Measurements from ENCODE around the gene HIBCH. TPM values are rescaled to one million over a fixed set of nuclear protein-coding genes. Genes with fewer than 3 reads are reported as not detected.
A peak's percentile ranks its signal among the peaks of the same experiment; 100 is the strongest.

Gene HIBCH
- total and polyA plus RNA-seq, 9 of the 15 experiments (the other 6 are each of a cell fraction or from before 2014, with no cell fraction given), result 17.0 to 65.4 (median 28.3) TPM

GRCh38 chr2:190179754-190180312 is 139.8 kb downstream of the HIBCH start (continued):
- no peak for TF ChIP-seq ZBTB11 (CRISPR knock-in tag; IDR thresholded peaks at IDR 0.05)
- TF ChIP-seq RAD21 (CRISPR knock-in tag; conservative IDR thresholded peaks at IDR 0.05 in 1 of 2, IDR thresholded peaks at IDR 0.05 in 1 of 2), result peak; percentile 52 to 68; a peak in 3 of 4 replicates
- no peak for TF ChIP-seq ZNF785 (CRISPR knock-in tag; IDR thresholded peaks at IDR 0.05)
- 0 out of 2 replicates have a peak, but pooled peaks have one; percentile 23 for TF ChIP-seq DEAF1 (CRISPR knock-in tag; IDR thresholded peaks at IDR 0.05)
- no peak for TF ChIP-seq SRSF9 (IDR thresholded peaks at IDR 0.05; ENCODE audit: borderline replicate concordance, low read depth, low read length)
- no peak for TF ChIP-seq NFIX (CRISPR knock-in tag; IDR thresholded peaks at IDR 0.05; ENCODE audit: low read depth)
- TF ChIP-seq NRF1 (conservative IDR thresholded peaks at IDR 0.05 in 1 of 2, IDR thresholded peaks at IDR 0.05 in 1 of 2), result peak in 1 of 2 experiments; percentile 27; a peak in 1 of 4 replicates
- TF ChIP-seq PPARD (CRISPR knock-in tag; IDR thresholded peaks at IDR 0.05), result no peak
- TF ChIP-seq HCFC1 (IDR thresholded peaks at IDR 0.05; ENCODE audit: low read depth, low read length), result peak; percentile 32; the same call in 1 of the 2 replicates
- TF ChIP-seq MTF1 (CRISPR knock-in tag; IDR thresholded peaks at IDR 0.05; ENCODE audit: borderline replicate concordance), result no peak
- peak; percentile 46; the same call in 1 of the 2 replicates for TF ChIP-seq GABPB1 (CRISPR knock-in tag; IDR thresholded peaks at IDR 0.05)
- TF ChIP-seq CHAMP1 (IDR thresholded peaks at IDR 0.05), result peak; percentile 72; the same call in 1 of the 2 replicates
- peak; percentile 36; the same call in 1 of the 2 replicates for TF ChIP-seq ETV5 (CRISPR knock-in tag; IDR thresholded peaks at IDR 0.05; ENCODE audit: low read depth)

Measured in K562 (cell line).